ENCODE measurements around the gene ADH7.
A peak's percentile ranks its signal among the peaks of the same experiment; 100 is the strongest.
"Not testable (repeated sequence)": the region's sequence is repeated elsewhere in the genome, so short reads cannot be mapped to it uniquely, and the experiment has no call there.

ADH7 gene

DNA sequence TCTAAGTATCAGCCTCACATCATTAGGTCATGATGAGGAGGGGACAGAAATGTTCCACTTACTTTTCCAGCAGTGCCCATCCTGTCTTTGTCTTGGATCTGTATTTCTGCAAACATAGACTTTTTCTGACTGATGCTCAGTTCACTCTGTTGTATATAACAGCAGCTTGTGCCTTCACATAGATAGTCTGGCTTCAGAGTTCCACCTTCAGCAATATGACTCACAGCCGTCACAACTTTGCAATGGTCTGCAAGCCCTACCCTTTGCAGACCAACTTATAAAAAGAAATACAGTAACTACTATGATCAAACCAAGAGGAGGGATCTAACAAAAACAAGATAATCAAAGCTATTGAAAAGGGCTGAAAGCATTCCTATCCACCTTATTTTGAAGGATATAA, at the start of gene ADH7:
Gene ADH7, minus strand, starts transcription at position 189 of the 400 bp plus-strand sequence. Its CDS starts 109 bp downstream, at position 80.
- DNase-seq = no peak

DNA sequence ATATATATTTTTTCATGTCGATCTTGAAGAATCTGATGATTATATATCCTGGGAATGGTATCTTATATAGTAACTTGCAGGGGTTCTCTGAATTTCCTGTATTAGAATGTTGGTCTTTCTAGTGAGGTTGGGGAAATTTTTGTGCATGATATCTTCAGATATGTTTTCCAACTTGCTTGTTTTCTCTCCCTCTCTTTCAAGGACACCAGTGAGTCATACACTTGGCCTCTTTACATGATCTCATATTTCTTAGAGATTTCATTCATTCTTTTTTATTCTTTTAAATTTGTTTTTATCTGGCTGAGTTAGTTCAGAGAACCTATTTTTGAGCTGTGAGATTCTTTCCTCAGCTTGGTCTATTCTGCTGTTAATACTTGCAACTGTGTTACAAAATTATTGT, 48.5 kb upstream of the ADH7 start:
- no peak for DNase-seq

DNA sequence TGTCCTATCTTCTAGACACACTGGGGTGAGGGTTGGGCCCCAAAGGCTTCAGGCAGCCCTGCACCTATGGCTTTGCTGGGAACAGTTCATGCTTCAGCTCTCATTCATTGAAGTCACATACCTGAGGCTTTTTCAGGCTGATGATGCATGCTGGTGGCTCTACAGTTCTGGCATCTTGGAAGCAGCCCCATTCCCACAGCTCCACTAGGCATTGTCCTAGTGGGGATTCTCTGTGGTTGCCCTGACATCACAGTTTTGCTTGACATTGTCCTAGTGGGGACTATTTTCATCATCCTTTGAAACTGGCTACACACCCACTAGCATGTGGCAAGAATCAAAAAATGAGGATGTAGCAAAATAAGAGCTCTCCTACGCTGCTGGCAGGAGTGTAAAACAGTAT, 38.0 kb upstream of the ADH7 start:
- DNase-seq = no peak

DNA sequence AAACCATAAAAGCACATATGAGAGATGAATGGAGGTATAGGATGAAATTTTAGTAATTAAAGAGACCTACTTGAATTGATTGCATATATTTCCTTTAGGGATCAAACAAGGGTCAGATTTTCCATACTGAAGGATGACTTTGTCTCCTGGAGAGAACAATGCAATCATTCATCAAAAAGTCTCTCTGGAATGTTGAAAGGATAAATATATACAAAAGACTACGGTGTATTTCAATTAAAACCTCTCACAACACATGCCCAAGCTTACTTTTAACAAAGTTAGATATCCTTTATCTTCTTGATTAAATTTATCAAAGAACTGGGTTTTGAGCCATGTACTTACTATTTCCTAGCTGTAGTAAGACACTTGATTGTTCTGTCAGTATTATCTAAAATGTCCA, 36.8 kb upstream of the ADH7 start:
- no peak for DNase-seq

DNA sequence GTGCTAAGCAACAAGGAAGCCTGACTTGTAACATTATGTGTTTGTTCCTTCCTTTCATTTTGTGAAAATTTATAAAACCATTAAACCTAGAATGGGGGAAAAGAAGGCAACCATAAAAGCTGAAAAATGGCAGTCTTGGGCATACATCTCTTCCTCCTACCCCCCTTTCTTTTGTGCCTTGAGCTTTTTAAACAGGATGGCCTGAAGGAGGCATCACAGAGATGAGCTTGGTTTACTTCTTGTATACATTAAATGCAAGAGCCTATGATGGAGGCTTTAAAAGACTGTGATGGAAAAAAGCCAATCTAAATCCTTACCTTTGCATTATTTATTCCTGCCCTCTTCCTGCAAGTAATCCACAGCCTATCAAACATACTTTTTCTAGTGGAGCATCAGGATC, 36.2 kb upstream of the ADH7 start:
- DNase-seq = no peak

DNA sequence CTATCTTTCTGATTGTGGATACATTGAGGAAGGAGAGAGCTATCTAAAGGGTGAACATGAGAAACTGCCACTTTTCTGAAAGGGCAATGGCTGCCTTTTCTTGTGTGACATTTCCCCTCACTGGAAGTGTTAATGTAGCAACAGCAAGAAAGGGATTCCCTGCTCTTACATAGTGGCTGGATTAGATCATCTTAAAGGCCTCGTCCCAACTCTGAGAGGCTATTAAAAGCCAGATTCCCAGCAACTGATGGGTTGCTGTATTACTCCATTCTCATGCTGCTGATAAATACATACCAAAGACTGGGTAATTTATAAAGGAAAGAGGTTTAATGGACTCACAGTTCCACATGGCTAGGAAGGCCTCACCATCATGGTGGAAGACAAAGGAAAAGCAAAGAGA, 33.7 kb upstream of the ADH7 start:
- DNase-seq = no peak

DNA sequence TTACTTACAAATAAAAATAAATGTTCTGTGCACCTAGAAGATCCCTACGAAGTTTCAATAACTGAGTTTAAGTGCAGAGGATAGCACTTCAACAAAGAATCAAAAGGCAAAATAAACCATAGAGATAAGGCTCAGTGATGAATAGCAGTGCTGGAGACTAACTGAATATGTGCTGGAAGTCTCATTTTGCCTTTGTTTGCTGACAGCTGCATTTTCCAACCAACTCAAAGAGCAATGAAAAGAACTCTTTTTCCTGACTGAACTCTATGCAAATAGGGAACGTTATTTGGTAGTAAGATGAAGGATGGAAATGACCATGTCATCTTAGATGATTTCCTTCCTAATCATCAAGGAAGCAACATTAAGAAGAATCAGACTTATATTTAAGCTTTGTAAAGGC, 32.7 kb upstream of the ADH7 start:
- no peak for DNase-seq

DNA sequence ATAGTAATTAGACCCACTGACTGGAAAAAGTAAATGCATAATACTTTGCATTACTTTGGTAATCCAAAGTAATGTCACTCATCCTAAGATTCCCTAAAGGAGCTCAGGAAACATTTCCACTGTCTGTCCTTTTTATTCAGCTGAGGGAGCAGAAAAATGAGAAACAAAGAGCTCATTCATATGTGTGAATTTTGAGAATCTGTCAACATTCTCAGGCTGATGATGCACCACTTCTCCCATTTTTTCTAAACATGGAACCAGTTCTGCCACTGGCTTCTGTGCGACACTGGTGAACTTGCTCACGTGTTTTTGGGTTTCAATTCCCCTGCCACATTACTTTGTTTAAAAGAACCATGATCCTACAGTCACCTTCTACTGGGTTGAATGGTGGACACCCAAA, 28.4 kb upstream of the ADH7 start:
- no peak for DNase-seq

DNA sequence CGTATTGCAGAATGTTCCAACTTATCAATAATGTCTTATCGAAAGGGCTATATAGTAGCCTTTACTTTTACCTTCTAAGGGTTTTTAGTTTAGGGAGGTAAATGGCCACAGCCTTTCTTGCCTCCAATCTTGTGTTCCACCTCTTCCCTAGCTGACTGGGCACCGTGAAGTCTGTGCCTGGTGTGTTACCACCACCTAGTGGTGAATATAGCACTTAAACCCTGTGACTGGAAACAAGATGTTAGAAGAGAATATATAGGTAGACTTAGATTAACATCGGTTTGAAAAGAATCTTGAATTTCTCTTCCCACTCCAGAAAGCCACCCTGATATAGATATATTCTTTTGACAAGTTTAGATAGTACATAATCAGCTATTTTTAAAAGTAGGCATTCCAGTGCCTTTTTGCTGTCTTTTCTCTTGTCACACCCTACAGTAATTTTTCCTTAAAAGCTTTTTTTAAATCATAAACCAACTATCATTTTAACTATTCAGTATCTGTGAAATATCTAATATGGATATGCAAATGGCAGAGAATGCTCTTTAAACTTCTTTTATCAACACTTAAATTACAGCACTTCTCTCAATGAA, 27.8 kb upstream of the ADH7 start:
- peak; percentile 81 for DNase-seq

DNA sequence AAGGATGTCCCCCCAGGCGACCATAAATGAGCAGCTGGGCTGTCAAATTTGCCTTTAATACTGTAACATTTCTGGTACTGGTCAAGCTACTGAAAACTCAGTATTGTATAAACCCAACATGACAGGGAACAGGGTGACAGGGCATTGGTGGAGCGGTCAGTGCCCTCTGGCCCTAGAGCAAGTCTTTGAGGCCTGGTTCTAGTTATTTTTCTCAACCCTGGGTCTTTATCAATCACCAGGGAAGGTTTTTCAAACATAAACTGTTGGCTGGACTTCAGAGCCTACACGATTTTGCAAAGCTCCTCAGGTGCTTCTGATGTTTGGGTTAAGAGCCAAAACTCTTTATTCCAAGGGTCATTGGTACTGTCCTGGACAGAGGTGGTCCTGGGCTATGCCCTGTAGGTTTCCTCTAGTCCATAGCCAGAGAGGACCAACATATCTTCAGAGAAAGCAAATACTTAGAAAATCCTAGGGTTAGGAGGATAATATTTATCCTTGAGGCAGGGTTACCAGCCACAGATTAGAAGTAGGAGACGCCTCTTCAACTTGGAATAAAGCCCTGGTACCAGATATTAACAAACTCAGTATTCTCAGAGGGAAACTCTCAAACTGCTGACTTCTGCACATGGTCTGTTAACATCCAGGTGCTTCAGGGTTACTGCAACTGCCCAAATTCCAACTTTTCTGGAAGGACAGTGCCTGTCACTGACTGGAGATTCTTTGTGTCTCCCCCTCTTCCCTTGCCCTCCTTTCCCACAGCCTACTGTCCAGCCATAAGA, 26.7 kb upstream of the ADH7 start:
- no peak for DNase-seq

DNA sequence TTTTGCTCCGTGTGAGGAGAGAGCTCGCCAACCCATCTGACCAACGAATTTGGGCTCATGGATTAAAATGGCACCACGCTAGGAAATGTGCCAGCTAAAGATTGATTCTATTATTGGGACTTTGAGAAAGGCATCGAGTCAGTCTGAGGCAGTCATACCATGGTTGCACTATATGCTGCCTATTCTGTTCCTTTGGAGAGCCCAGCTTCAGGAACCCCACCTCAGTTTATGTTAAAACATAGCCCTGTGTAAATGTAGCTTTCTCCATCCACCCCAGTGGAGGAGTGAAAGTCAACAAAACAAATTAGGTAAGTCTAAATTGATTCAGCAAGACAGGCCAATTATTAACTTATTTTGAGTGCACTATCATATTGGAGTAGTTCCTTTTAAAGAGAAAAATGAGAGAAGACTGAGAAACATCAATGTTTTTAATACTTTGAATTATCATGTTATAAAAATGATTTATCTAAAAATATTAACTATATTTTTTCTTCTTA, 24.5 kb upstream of the ADH7 start:
- DNase-seq = no peak

DNA sequence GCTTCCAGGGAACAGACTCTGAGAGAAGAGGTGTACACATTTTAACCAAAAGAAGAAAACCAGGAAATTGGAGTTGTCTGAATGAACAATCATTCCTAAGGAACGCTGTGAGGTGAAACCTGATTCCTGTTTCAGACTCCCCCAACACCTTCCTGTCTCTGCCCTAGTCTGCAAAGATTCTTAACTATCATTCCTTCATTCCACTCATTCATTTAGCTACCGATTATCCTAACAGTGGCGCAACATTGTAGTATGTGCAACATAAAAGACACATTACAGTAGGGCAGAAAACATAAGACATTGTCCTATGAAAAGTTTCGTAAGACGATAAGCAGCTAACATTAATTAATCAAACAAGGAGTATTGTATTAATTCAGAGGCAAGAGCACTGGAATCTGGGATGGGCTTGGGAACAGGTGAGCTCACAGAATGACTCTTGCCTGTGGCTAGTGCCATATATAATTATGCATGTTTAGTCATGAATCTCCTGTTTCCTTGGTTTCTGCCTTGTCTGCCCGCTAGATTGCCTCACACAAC, 23.8 kb upstream of the ADH7 start:
- DNase-seq = no peak

DNA sequence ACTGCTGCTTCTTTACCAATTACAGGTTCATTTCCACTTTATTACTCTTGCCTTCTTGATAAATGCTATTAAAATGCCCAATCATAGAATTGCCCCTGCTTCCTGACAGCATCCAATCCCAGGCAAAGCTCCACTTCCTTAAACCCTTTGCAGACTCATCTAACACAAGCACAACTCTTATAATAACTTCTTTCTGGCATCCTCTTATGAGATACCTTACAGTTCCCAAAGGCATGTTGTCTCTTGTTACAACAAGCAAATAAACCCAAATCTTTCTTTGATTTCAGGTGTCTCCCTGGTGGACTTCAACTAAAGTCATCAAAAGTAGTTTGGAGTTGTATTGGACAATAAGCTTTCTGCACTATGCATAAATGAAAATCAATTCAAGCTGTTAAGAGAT, 22.5 kb upstream of the ADH7 start:
- no peak for DNase-seq

DNA sequence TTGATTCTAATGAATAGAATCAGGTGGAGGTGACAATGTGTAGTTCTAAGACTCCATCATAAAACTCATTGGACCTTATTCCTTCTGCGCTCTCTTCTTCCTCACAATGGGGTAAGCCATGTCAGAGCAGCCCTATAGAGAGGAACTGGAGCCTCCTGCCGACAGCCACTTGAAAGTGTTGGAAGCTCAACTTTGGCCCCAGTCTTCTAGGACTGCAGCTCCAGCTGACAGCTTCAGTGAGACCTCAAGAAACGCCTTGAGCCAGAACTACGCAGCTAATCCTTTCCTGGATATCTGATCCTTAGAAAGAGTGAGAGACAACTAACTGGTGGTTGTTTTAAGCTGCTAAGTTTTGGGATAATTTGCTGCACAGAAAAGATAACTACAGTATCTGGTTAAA, 22.1 kb upstream of the ADH7 start:
- no peak for DNase-seq

DNA sequence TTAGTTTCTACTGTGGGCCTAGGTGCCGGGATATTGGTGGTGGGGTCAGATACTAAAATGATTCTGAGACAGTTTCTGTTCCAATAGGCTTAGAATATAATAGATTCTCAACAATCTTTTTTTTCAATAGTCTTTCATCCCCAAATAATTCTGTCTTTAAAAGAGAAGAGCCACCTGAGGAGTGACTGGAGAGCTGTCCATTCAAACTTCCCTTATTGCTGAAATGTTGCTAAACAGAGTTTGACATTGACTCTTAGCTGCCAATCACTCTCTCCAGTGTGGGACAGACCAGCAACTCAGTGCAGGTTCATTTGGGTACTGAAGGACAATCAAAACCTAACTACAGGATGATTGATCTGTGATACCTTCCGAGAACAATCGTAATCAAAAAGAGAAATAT, 12.4 kb upstream of the ADH7 start:
- DNase-seq = no peak

DNA sequence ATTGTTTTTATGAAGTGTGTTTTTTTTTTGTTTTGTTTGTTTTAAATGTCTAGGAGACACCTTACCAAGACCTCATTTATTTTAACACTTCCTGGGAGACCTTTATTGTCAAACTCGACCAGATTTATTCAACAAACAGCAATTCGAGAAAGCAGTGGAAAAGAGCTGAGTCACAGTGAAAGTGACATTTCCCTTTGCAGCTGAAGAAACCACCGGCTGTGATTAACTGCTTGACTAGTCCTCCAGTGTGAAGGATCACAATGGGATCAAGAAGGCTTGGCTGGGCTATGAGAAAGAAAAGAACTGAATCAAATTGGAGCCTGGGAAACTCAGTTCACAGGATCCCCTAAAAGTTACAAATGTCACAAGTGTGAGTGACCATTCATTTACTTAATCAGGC, 11.9 kb upstream of the ADH7 start:
- peak; percentile 40 for DNase-seq

DNA sequence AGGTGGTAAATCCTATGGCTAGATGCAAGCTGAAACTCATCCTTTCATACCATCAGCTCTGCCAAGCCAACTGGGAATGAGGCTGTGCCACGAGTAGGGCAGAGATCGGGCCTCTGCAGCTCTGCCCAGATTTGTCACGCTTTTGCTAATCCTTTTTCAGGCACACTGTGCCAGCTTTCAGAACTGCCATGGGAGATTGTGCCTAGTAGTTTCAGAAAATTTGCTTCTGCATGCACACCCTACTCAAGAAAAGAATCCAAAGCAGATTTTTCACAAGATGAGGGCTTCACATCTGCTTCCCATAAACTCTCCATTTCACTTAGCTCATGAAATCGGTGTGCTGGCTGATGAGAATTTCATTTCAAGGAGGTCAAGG, 3.3 kb upstream of the ADH7 start:
- DNase-seq = no peak

DNA sequence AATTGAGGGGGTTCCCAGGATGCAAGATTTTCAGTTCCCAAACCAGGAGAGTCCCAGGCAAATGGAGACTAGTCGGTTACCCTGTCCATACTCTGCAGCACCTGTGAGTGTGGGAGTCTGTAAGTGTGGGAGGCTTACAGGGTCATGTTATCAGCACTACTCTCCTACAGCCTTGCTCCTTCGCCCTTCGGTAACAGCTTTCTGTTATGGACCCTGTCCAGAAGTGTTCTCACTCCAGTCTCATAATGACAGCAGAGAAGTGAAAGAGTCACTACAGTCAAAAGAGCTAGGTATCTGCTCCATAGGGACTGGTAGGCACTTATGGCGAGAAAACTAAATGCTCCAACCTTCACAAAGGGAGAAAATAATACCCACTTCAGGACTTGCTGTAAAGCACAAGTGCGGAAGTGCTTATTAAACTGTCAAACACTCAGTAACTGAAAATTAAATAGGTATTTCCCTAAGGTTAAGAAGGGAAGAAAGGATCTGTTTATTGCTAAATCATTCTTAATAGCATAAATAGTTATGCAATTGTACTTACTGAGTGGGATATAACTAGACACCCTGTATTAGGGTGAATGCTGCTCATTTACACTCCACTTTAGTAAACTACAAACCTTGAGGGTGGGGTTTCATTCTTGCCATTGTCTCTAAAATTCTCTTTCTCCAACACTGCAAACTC, 2.7 kb upstream of the ADH7 start:
- DNase-seq = no peak

DNA sequence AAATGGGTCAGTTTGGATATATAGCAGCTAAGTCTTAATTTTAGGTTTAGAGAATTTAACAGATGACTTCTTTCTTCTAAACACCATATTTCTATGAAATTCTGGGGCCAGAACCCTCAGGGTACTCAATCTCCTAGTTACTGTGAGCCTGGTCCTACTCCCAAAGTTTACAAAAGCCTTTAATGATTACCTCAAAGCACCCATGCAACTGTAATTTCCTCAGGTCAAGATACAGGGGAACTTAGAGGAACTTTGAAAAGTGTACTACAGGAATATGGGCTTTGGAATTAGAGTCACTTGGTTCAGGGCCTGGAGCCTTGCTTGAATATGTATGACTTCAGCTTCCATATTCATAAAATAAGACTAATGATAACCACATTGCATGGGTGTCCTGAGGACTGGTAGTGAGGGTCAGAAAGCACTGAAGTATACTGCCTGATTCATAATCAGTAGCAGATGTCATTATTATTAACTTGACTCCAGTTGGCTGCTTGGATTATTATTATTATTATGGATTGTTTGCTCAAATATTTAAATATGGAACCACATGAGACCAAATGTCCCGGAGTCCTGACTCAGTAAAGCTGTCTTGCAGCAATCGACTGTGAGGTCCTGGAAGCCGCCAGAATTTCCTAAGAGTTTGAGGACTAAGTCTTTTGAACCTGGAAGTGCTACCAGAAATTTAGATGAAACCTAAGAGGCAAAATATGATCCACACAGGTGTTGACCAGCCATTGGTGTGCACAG, 2.0 kb upstream of the ADH7 start:
- no peak for DNase-seq

DNA sequence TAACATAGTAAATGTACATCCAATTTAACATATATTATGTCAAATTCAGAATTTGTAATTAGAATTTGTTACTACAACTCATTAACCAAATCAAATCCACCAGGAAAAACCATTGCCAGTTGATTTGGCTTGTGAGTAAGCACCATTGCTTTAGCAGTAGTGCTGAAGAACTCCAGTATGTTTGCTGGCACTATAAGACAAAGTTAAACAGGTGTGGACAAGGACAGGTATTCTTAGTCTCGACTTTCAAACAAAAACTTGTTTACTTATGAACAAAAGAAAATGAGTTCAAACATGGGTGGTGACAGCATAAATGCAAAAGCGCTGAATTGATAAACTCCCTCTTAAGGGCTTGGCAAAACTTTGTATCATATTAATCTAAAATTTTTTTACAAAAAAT, 1.3 kb upstream of the ADH7 start:
- no peak for DNase-seq

DNA sequence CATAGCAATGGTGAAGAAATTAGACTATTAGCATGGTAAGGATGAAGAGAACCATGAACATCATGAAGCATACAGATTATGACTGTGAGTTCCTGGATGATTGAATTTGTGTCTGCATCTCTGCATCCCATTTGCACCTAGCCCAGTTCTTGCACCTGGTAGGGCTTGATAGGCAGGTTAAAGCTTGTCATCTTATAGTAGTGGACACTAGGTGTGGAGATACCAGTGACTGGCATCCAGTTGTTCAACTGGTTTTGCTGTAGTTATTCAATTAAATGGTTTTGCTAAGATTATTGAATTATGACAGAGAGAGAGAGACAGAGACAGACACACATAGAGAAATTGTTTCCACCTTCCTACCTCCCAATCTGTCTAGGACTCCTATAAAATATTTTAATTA, 5.0 kb downstream of the ADH7 start:
- DNase-seq = no peak

DNA sequence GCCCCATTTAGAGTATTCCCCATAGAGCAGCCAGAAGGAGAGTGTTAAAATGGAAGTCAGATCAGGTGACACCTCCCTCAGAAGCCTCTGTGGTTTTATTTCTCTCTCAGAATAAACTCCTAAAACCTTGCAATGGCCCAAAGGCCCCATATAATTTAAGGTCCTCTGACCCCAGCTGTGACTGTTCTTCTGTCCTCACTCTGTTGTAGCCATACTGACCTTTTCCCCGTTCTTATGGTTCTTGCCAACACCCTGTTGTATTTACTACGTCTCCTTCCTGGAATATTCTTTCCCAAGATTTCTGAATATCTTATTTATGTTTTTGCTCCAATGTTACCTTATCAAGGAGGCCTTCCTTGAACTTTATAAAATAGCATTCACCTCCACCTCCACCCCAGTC, 18.0 kb downstream of the ADH7 start:
- no peak for DNase-seq

DNA sequence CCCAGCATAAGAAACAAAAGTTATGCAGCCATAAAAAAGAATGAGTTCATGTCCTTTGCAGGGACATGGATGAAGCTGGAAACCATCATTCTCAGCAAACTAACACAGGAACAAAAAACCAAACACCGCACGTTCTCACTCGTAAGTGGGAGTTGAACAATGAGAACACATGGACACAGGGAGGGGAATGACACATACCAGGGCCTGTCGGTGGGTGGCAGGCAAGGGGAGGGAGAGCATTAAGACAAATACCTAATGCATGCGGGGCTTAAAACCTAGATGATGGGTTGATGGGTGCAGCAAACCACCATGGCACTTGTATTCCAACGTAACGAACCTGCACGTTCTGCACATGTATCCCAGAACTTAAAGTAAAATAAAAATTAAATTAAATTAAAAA, 19.4 kb downstream of the ADH7 start:
- not testable (repeated sequence) for DNase-seq
